Lower leg skin (tissue), 4 donors: Measurements from ENCODE around the gene INSM2. TPM values are rescaled to one million over a fixed set of nuclear protein-coding genes. Genes with fewer than 3 reads are reported as not detected.

ENCODE experiments used
- DNase-seq, 2 donors: peaks; one replicate each; pipeline ENCODE4 v3.0.0-alpha.2; 2019; ENCODE audit warnings: low spot score in 2 of 2
- H3K4me3 ChIP-seq: fragments of 200-600 bp; sonication (generic); 2 replicates; pipeline ENCODE4 v1.5.1; 2017; ENCODE audit warnings: mild to moderate bottlenecking, low read depth; ENCODE audit not compliant: poor library complexity, severe bottlenecking
- POLR2A ChIP-seq, 2 donors: fragments of 450-650 bp; IDR thresholded peaks; one replicate each; pipeline ENCODE4 v1.6.1; 2016 to 2017; ENCODE audit warnings: antibody characterized with exemption in 2 of 2, mild to moderate bottlenecking in 1 of 2, moderate library complexity in 1 of 2
- WGBS, 2 donors: methylation state at CpG; one replicate each; pipeline ENCODE4 v1.1.5; 2018; 5-methylcytosine and 5-hydroxymethylcytosine counted together
- intact Hi-C: fragments of 100-400 bp; cut with DNase I; formaldehyde crosslinking; loops from one replicate; pipeline ENCODE4 v1.15.0; 2023; ENCODE audit warnings: low total_unique reads
- total RNA-seq, 4 donors: library from RNA; depleted of rRNA; stranded (reverse); fragments of >200 nt; gene quantifications; one replicate each; pipeline ENCODE4 v1.1.0, GENCODE V29; 2016
- TF ChIP-seq, protein P1 (sequence below), 3 donors: fragments of 450-650 bp; IDR thresholded peaks; one replicate each; pipeline ENCODE4 v1.5.1; 2016; ENCODE audit warnings: antibody characterized with exemption in 3 of 3, mild to moderate bottlenecking in 3 of 3, moderate library complexity in 2 of 3

Gene INSM2, protein sequence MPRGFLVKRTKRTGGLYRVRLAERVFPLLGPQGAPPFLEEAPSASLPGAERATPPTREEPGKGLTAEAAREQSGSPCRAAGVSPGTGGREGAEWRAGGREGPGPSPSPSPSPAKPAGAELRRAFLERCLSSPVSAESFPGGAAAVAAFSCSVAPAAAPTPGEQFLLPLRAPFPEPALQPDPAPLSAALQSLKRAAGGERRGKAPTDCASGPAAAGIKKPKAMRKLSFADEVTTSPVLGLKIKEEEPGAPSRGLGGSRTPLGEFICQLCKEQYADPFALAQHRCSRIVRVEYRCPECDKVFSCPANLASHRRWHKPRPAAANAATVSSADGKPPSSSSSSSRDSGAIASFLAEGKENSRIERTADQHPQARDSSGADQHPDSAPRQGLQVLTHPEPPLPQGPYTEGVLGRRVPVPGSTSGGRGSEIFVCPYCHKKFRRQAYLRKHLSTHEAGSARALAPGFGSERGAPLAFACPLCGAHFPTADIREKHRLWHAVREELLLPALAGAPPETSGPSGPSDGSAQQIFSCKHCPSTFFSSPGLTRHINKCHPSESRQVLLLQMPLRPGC
- total RNA-seq: not detected

DNA sequence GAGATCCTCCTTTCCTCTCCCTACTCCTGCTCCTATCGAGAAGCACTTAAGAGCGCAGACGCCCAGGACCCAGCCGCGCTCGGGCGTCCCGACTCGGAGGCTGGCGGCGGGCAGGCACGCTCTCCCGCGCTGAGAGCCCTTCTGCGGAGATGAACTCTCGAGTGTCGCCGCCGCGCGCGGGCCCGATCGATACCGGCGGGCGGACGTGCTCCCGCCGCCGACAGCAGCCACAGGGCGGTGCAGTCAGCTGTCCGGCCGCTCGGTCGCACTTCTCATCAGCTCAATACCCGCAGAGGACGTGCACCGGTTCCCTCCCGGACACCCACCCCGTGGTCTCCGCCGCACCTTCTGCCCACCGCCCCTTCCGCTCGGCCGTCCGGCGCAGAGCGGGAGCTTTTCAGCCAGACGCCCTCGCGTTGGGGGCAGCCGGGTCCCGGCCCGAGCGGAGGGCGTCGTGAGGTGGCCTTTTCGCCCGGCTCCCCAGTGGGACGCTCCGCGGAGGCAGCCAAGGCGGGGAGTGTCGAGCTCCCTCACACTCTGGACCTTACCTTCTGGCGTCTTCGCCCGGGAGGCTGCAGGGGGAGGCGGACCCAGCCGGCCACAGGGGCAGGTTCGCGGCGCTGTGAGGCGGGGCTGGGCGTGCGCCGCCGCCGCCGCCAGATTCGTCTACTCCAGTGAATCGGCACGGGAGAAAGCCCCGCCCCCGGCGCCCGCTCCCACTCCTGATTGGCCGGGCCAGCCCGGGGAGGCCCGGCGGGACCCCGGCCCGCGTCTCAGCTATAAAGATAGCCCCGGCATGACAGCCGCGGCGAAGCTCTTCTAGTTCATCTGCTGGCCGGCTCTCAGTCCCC is at the start of gene INSM2:
TSS of gene INSM2 (plus strand) at position 808 of the 851 bp plus-strand sequence. CDS start 89 bp downstream, outside the sequence.
- peak within 1 kb of the TSS; percentile 40 for H3K4me3 ChIP-seq
- TF ChIP-seq, protein P1, sequence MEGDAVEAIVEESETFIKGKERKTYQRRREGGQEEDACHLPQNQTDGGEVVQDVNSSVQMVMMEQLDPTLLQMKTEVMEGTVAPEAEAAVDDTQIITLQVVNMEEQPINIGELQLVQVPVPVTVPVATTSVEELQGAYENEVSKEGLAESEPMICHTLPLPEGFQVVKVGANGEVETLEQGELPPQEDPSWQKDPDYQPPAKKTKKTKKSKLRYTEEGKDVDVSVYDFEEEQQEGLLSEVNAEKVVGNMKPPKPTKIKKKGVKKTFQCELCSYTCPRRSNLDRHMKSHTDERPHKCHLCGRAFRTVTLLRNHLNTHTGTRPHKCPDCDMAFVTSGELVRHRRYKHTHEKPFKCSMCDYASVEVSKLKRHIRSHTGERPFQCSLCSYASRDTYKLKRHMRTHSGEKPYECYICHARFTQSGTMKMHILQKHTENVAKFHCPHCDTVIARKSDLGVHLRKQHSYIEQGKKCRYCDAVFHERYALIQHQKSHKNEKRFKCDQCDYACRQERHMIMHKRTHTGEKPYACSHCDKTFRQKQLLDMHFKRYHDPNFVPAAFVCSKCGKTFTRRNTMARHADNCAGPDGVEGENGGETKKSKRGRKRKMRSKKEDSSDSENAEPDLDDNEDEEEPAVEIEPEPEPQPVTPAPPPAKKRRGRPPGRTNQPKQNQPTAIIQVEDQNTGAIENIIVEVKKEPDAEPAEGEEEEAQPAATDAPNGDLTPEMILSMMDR (IDR thresholded peaks at IDR 0.05): no peak
- no peak for TF ChIP-seq POLR2A (IDR thresholded peaks at IDR 0.05)
- intact Hi-C loops: no loop called here
- WGBS, 2 donors: 0 to 2% methylated on average over 27 to 81 of the region's 100 CpGs
- peak in 1 of 2 donors; percentile 22 for DNase-seq

DNA sequence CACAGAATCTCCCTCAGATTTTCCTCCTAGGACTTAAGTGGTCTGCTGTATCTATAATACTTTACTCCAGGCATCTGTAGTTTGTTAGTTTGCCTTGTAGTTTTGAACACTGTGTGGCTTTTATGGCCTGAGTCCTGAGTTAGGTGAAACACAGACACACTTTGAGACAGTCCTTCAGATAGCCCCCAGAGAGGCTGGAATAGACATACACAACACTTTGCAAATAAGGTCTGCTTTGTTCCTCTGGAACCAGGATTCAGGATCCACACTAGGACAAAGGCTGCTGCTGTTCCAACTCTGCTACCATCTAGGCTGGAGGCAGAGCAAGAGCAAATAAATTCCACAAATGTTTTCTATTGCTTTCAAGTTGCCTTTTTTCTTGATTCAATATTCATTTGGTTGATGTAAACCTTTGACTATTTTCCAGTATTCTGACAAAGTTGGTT is 41.4 kb upstream of the INSM2 start:
- H3K4me3 ChIP-seq: no peak overlapping the region
- TF ChIP-seq, protein P1 (IDR thresholded peaks at IDR 0.05): no peak
- no peak for TF ChIP-seq POLR2A (IDR thresholded peaks at IDR 0.05)
- DNase-seq: no peak
- intact Hi-C loops: no loop called here

DNA sequence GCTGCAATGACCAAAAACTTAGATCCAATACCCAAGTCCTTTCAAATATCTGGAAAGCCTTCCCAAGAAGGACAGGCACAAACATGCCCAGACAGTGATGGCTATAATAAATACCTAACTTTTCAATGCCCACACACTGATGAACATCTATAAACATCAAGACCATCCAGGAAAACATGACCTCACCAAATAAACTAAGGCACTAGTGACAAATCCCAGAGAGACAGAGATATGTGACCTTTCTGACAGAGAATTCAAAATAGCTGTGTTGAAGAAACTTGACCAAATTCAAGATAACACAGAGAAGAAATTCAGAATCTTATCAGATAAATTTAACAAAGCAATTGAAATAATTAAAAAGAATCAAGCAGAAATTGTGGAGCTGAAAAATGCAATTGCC is 38.7 kb upstream of the INSM2 start:
- no peak for TF ChIP-seq POLR2A (IDR thresholded peaks at IDR 0.05)
- TF ChIP-seq, protein P1 (IDR thresholded peaks at IDR 0.05): no peak
- intact Hi-C loops: no loop called here
- no peak overlapping the region for H3K4me3 ChIP-seq
- no peak for DNase-seq

DNA sequence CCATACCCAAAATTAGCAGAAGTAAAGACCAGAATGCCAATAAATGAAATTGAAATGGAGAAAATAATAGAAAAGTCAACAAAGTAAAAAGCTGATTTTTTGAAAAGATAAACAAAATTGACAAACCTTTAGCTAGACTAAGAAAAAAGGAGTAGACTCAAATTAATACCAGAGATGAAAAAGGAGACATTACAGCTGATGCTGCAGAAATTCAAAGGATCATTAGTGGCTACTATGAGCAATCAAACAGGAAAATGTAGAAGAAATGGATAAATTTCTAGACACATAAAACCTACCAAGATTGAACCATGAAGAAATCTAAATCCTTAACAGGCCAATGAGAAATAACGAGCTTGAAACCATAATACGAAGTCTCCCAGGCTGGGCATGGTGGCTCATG is 34.8 kb upstream of the INSM2 start:
- intact Hi-C loops: no loop called here
- no peak overlapping the region for H3K4me3 ChIP-seq
- TF ChIP-seq POLR2A (IDR thresholded peaks at IDR 0.05): no peak
- TF ChIP-seq, protein P1 (IDR thresholded peaks at IDR 0.05): no peak
- DNase-seq: no peak
- 93 to 97% methylated on average over 2 of the region's 2 CpGs for WGBS, 2 donors

GRCh38 chr14:35503646-35504045 is 30.3 kb upstream of the INSM2 start:
- TF ChIP-seq, protein P1 (IDR thresholded peaks at IDR 0.05): no peak
- TF ChIP-seq POLR2A (IDR thresholded peaks at IDR 0.05): no peak
- 29 to 30% methylated on average over 3 of the region's 3 CpGs for WGBS, 2 donors
- no peak overlapping the region for H3K4me3 ChIP-seq
- intact Hi-C loops: no loop called here
- no peak for DNase-seq
